ENCODE measurements around the gene SH3D21.
A peak's percentile ranks its signal among the peaks of the same experiment; 100 is the strongest.

Gene SH3D21

DNA sequence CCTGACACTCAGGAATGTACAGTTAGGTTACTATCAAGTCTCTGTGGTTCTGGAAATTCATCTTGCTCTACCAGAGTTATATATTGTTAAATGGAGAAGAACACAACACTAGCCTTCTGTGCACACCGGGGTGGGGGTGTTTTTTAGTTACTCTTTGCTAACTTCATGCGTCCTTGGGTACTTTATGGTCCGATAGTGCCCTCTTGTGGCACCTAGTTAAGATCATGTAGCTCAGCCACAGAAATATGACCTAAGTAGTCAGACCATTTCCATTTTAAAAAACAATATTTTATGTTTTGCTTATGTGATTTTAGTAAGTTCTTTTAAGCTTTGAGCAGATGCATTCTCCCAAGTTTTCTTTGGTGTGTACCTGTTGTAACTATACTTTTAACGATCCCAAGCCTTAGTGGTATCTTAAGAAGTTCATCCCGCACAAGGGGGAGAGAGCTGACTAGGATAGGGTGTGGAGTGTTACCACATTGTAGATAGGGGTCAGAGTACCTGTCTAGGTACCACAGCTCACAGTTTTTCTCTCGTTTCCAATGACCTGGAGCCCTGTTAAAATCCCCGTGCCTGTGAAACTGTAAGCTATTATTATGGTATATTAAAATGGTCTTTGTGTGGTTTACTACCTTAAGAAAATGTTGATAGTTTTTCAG, 20.6 kb upstream of the SH3D21 start:
- no peak overlapping the region for H3K4me3 ChIP-seq (ENCODE audit: low read length)
- DNase-seq (ENCODE audit: low read depth), result peak; percentile 51
- TF ChIP-seq, protein P1, sequence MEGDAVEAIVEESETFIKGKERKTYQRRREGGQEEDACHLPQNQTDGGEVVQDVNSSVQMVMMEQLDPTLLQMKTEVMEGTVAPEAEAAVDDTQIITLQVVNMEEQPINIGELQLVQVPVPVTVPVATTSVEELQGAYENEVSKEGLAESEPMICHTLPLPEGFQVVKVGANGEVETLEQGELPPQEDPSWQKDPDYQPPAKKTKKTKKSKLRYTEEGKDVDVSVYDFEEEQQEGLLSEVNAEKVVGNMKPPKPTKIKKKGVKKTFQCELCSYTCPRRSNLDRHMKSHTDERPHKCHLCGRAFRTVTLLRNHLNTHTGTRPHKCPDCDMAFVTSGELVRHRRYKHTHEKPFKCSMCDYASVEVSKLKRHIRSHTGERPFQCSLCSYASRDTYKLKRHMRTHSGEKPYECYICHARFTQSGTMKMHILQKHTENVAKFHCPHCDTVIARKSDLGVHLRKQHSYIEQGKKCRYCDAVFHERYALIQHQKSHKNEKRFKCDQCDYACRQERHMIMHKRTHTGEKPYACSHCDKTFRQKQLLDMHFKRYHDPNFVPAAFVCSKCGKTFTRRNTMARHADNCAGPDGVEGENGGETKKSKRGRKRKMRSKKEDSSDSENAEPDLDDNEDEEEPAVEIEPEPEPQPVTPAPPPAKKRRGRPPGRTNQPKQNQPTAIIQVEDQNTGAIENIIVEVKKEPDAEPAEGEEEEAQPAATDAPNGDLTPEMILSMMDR (conservative IDR thresholded peaks at IDR 0.05; ENCODE audit: low read depth, low read length), result peak; percentile 73

DNA sequence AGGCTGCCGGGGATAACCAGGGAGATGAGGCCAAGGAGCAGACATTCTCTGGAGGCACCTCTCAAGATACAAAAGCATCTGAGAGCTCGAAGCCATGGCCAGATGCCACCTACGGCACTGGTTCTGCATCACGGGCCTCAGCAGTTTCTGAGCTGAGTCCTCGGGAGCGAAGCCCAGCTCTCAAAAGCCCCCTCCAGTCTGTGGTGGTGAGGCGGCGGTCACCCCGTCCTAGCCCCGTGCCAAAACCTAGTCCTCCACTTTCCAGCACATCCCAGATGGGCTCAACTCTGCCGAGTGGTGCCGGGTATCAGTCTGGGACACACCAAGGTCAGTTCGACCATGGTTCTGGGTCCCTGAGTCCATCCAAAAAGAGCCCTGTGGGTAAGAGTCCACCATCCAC, 19.4 kb upstream of the SH3D21 start:
- no peak overlapping the region for H3K4me3 ChIP-seq (ENCODE audit: low read length)
- TF ChIP-seq, protein P1 (conservative IDR thresholded peaks at IDR 0.05; ENCODE audit: low read depth, low read length), result no peak
- DNase-seq (ENCODE audit: low read depth), result no peak

DNA sequence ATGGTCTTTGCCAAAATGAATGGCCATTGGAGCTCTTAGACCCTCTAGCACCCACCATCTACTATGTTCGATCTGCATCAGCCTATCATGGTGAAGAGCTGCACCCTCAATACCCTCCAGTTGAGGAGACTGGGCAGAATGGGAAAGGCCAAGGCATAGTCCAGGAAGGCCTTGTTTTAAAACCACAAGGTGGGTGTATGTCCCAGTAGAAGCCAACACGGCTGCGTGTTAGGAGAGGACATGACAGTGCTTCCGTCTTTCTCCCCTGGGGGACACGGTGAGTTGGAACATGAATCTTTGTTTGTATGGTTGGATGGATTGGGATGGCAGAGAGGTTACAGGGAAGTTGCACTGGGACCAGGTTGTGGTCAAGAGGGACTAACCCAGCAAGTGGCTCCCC, 18.6 kb upstream of the SH3D21 start:
- TF ChIP-seq, protein P1 (conservative IDR thresholded peaks at IDR 0.05; ENCODE audit: low read depth, low read length), result no peak
- DNase-seq (ENCODE audit: low read depth), result no peak

DNA sequence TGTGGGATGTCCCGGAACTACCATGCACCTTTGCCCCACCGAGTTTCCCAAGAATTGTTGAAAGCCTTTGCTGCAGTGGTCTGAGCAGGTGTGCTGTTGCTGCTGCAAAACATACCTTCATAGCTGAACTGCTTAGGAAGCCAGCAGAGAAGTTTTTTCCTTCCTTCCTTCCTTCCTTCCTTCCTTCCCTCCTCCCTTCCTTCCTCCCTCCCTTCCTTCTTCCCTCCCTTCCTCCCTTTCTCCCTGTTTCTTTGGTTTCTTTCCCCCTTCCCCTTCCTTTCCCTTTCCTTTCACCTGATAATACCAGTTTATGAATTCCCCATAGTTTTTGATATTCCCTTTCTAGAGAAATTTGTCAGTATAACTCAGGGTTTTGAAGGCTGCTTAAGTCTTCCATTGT, 10.8 kb upstream of the SH3D21 start:
- H3K4me3 ChIP-seq (ENCODE audit: low read length), result no peak overlapping the region
- TF ChIP-seq, protein P1 (conservative IDR thresholded peaks at IDR 0.05; ENCODE audit: low read depth, low read length), result no peak
- no peak for DNase-seq (ENCODE audit: low read depth)

More for the DNA sequence above, 18.6 kb upstream of the SH3D21 start:
- no peak overlapping the region for H3K4me3 ChIP-seq (ENCODE audit: low read length)

DNA sequence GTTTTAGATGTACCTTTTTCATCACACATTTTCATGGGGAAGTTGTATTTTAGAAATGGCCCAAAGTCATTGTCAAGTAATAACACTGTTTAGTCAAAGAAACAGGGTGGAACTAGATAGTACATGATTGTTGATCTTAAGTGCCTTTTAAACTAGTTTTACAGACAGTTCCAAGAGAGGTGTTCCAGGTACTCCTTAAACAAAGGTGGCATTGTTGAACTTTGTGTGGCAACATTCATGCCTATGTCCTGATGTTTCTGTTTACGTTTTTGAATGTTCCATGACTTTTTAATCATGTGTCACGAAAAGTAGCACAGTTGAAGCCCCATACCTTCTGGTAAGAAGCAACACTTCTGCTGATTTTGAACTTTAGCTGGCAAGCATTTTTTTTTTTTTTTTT, 9.1 kb upstream of the SH3D21 start:
- no peak overlapping the region for H3K4me3 ChIP-seq (ENCODE audit: low read length)
- TF ChIP-seq, protein P1 (conservative IDR thresholded peaks at IDR 0.05; ENCODE audit: low read depth, low read length), result no peak
- DNase-seq (ENCODE audit: low read depth), result no peak

DNA sequence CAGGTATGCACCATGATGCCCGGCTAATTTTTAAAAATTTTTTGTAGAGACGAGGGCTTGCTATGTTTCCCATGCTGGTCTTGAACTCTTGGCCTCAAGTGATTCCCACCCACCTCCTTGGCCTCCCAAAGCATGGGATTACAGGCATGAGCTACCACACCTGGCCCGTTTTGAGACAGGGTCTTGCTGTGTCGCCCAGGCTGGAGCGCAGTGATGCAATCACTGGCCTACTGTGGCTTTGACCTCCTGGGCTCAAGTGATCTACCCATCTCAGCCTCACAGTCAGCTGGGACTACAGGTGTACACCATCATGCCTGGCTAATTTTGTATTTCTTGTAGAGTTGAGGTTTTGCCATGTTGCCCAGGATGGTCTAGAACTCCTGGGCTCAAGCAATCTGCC, 7.5 kb upstream of the SH3D21 start:
- TF ChIP-seq, protein P1 (conservative IDR thresholded peaks at IDR 0.05; ENCODE audit: low read depth, low read length), result no peak
- H3K4me3 ChIP-seq (ENCODE audit: low read length), result no peak overlapping the region

DNA sequence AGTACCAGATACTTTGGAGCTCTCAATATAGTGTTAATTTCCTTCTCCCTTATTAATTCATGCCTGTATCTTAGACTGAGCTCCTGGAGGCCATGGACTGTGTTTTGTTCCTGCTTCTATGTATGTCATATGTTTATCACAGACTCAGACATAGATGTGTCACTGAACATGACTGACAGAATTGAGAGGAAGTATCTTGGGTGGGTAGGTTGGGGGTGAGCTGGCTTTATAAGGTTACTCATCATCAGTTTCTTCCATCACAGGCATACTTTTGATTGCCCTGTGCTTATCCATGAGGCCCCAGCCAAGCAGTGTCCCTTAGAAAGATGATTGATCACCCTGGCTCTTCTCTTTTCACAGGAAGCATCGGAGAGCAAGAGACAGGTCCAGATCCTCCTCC, 5.6 kb upstream of the SH3D21 start:
- TF ChIP-seq, protein P1 (conservative IDR thresholded peaks at IDR 0.05; ENCODE audit: low read depth, low read length), result no peak
- no peak for DNase-seq (ENCODE audit: low read depth)
- no peak overlapping the region for H3K4me3 ChIP-seq (ENCODE audit: low read length)

More for the DNA sequence above, 7.5 kb upstream of the SH3D21 start:
- DNase-seq (ENCODE audit: low read depth), result no peak

All from retinal pigment epithelial cell (primary cell).